ENCODE results near the gene FASTKD2.

FASTKD2 gene

DNA sequence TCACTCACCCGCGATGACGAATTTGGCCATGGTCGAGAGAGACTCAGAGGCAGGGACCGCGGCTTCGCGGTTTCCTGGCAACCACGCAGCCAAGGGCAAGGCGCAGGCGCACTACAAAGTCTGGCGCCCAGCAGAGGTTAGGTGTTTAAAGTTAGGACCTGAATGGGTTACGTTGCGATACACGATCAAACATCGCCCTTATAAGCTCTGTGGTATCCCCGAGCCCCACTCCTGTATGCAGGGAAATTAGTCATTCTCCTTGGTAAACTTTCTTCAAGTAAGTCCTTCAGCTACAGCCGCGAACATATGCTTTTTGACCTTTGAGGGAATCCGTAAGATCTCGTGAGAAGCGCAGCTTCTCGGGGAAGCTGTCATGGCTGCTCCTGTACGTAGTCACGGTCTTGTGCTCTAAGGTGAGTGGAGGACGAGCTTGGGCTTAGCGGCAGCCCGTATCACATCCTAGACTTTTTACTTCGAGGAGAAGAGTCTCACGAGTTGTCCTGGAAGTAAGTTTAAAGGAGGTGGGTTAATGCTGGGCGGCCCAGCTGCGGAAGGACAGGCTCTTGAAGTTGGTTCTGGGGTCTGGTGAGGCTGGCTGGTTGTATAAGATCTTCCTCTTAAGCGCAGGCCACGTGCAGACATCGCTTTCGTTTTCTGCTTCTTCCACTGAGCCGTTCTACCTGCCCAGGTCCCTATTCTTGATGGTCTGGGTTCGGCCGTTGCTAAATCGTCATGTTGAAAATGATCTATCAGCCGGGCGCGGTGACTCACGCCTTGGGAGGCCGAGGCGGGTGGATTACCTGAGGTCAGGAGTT lies at the start of gene FASTKD2, which contains the start of gene MDH1B:
Gene FASTKD2 (plus strand): TSS at position 365 of the 815 bp plus-strand sequence. CDS start 1,088 bp downstream, outside the sequence.
Gene MDH1B (minus strand): TSS at position 87 of the 815 bp plus-strand sequence. CDS start 57 bp downstream, at position 30.
- peak; percentile 87 for DNase-seq

DNA sequence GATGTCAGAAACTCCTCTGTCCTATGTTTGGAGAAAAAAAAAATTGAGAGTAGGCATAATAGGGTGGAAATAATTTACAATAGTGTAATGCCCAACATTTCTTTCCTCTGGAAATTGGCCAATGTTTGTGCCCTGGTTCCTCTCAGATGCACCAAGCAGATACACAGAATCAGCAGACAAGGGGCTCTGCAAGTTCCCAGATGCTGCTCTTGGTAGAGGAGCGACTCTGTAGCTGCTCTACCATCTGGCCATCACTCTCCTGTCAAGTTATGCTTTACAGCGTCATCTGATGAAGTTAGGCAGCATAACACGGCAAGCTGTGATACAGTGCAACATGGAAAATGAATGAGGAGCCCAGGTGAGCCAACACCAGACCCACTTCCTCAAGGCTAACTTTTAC lies 48.8 kb upstream of the FASTKD2 start:
- no peak for DNase-seq

DNA sequence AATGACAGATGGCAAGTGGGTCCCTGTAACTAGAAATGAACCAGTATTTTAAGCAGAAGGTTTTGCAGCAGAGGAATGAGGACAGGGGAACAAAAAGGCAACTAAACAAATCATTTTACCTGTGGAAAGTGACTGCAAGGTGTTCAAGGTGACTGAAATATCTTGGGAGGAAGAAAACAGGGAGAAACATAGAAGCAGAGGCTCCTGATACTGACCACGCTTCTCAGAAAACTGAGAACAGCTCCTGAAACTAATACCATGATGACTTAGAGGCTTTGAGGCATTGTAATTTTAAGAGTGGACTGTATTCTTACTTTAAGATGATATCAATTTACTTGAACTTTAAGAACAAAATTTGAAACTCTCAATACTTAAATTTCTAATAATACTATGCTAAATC lies 47.1 kb upstream of the FASTKD2 start, which contains the start of gene DYTN:
Gene DYTN (minus strand): TSS at position 101 of the 400 bp plus-strand sequence. CDS start 117 bp downstream, outside the sequence.
- DNase-seq = no peak

DNA sequence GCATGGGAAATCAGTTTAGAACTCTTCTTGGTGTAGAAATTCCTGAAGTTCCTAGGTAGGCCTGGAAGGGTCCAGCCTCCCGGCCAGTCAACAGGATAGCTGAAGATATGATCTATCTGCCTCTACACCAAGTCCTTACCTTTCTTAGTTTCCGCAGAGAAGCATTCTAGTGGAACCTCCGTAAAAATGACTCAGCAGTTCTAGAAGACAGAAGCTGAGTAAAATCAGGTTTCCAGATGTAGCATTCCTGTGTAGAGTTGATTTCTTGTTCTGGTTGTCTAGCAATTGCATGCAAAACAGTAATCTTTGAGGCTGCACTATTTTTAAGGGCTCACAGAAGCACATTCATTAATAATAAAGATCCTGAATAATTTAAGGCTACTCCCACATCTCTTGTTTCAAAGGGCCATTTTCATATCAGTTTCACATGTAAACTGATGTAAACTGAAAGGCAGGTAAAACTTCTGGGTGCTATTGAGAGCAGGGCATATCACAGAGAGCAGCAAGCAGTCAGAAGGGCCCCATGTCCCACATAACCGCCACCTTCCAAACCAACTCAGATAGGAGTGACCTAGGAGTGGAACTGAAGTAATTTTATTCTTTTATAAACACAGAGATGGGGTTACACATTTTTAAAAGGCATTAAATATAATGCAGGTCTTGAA lies 44.0 kb upstream of the FASTKD2 start:
- no peak for DNase-seq

DNA sequence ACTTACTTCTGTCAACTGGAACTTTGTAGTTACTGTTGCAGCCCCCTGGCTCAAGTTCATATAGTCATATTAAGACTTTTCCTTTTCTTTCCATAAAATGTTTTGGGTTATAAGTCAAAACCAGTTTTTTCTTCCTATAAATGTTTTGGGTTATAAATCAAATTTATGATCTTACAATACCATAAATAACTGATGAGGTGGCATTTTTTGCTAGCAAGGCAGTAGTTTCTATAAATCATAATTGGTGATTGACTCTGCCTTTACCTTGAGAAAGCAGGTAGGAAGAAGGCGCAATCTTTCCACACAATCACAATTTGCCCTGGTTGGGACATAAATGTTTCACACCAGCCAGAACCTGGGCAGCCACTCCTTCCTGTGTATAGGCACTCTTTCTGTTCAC lies 42.1 kb upstream of the FASTKD2 start:
- DNase-seq = no peak

DNA sequence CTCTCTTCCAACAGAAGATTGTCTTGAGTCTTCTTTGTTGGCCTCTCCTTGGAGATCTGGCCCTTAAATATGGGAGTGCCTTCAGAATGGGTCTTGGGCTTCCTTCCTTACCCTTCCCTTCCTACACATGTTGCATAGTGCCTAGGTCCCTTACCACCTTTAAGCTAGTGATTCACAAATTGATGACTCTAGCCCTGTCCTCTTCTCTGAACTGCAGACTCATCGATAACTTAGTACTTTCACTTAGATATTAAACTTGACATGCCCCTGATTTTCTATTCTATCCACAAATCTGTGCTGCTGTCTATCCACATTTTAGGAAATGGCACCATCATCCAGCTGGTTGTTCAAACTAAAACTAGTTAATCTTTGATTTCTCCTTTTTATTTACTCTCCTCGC lies 38.1 kb upstream of the FASTKD2 start:
- no peak for DNase-seq

DNA sequence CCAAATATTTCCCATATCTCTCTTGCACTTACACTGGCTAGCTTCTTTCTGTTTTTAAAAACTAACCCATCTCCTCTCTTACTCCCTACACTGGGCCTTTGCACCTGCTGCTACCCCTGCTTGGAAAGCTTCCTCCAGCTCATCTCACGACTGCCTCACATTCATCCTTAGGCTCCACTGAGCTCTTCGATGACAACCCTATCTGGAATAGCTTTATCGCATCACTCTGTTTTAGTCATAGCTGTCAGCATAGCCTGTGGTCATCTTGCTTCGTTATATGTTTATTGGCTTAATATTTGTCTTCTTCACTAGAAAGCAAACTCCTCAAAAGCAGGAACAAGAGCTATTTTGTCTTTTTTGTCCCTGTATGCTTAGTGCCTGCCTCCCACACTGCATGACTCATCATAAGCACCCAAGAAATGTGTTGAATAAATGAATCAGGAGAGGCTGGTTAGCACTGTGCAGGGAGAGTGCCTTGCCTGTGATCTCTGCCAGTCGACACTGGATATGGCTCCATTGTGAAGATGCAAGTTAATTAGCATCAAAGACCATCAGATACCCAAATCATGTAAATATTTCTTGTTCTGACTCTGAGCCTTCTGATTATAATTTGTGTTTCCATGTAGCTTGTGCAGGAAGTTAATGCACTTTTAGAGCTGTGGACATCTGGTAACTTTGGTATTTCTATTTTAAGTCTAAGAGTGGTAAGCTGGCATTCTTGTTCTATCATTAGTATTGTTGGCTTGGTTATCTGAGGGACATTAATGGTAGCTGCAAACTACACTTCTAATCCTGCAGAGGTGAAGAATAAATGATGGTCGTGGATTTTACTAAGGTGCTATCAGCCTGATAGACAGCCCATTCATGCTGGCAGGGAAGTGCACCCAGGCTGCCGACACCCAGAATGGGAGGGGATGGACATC lies 36.9 kb upstream of the FASTKD2 start:
- DNase-seq = no peak

DNA sequence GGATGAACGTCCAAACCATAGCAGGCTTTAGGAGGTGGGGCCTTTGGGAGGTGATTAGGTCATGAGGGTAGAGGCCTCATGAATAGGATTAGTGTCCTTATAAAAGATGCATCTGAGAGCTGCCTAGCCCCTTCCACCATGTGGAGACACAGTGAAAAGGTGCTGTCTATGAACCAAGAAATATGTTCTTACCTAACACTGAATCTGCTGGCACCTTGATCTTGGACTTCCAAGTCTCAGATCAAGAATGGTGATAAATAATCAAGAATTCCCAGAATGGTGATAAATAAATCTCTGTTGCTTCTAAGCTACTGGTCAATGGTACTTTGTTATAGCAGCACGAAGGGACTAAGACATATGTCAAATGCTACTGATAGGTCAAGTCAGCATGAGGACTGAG lies 32.1 kb upstream of the FASTKD2 start:
- no peak for DNase-seq

DNA sequence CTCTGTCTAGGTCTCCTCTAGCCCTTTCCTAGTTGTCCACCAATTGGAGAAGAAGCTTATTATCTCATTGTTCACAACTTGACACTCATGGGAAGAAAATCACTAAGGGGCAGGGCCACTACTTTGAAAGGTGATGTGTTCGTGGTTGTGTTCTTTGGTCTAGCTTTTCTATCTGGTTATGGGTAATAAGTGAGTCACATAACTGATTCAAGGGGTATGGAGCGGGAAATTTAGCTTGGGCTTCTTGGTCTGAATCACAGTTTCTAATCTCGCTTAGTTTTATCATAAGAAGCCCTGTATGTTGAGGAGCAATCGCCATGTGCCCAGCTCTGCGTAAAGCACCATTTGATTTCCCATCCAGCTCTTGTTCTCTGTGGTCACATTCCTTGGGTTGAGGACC lies 28.5 kb upstream of the FASTKD2 start:
- no peak for DNase-seq

DNA sequence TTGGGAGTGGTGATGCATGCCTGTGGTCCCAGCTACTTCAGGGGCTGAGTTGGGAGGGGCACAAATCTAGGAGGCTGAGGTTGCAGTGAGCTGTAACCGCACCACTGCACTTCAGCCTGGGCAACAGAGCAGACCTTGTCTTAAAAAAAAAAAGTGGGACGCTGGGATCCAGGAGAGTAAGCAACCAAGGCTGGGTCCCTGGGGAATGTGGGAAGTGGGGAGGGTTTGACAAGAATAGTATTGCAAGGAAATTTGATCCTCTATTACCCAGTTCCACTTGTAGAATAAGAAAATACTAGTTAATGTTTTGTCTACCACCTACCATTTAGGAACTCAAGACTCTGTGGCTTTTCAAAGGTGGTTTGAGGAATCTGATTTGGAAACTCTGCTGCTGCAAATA lies 26.1 kb upstream of the FASTKD2 start:
- no peak for DNase-seq

DNA sequence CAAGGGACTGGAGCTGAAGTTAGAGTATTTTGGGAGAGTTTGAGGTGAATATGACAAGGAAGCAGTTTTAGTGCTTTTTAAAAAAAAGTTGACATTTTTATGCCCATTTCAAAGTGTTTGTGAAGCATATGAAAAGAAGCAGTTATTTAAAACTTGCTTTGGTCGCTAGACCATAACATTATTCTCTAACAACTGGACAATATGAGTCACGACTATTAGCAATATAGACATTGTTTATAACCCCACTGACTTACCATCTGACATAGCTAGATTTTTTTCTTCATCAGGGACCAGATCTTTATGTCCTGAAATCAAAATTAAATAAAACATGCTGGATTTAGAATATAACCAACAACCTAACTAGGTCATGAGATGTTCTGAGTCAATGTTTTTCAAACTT lies 24.6 kb upstream of the FASTKD2 start:
- DNase-seq = no peak

DNA sequence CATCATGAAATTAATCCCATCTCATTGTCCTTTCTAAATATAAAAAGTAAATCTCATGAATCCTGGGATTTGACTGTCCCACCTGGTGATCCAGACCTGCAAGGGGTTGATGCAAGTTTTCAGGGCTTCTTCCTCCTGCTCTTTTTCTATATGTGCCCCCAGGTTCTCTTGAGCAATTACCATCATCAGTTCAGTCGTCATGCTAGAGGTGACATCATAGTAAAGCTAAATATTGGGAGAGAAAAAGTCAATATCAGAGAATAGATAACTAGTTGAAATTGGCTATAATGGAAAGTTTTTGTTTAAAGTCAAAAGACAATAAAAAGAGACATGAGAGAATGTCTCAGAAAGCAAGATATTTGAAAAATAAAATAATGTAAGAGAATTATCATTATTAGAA lies 8.6 kb upstream of the FASTKD2 start:
- no peak for DNase-seq

DNA sequence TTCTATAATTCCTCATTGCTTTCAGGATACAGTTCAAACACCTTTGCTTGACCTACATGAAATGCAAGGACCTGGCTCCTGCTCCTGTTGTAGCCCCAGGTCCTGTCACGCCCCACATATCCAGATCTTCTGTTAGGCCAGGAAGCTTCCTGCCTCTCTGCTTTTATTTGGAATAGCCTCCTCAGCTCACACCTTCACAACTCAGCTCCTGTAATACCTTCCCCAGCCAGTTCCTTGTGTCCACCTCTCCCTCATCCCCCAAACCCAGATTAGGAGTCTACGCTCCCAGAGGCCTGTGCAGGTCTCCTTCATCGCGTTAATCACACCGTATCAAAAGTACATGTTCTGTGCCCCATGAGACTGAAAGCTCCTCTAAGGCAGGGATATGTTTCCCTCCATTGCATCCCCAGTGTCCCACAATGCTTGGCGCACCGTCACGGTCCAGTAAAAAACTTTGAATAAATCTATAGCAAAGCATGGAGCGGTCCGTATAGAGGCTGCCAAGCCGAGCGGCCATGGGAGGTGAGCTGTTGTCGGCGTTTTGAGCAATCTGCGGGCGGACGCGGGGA lies 649 bp upstream of the FASTKD2 start:
- DNase-seq = no peak

DNA sequence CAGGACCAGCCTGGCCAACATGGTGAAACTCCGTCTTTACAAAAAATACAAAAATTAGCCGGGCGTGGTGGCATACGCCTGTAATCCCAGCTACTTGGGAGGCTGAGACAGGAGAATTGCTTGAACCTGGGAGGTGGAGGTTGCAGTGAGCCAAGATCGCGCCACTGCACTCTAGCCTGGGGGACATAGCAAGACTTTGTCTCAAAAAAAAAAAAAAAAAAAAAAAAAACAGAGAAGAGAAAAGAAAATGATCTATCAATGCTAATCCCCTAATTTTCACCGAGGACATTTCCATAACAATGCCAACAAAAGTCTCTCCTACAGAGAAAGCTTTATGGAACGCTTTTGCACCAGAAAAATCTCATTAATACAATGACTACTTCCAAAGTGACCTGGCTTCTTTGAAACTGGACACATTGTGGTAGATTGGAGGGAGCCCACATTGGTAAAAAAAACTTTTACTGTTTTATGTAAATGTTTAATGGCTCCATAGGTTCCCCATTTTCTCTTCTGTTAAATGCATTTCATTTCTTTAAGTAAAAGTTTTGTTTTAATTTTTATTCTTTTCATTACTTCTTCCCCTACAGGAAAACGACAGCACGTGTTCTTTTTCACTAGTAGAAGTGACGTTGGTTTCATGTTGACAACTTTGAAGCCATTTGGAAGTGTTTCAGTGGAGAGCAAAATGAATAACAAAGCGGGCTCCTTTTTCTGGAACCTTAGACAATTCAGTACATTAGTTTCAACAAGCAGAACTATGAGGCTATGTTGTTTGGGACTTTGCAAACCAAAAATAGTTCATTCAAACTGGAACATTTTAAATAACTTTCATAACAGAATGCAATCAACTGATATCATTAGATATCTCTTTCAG lies 888 bp downstream of the FASTKD2 start:
- no peak for DNase-seq

DNA sequence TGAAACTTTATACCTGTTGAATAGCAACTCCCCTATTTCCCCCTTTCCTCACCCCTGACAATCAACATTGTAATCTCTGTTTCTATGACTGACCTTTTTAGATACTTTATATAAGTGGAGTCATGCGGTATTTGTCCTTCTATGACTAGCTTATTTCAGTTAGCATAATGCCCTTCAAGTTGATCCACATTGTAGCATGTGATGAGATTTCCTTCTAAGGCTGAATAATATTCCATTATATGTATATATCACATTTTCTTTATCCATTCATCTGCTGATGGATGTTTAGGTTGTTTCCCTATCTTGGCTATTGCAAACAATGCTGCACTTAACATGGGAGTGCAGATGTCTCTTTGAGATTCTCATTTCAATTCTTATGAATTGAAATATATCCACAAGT lies 9.5 kb downstream of the FASTKD2 start:
- DNase-seq = no peak

DNA sequence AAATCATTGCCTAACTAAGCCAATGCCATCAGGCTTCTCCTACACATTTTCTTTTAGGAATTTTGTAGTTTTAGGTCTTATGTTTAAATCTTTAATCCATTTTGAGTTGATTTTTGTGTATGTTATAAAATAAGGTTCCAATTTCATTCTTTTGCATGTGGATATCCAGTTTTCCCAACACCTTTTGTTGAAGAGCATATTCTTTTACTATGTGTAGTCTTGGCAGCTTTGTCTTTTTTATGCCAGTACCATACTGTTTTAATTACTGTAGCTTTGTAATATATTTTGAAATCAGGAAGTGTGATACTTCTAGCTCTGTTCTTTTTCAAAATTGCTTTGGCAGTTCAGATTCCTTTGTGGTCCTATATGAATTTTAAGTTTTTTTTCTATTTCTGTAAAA lies 11.0 kb downstream of the FASTKD2 start:
- no peak for DNase-seq

DNA sequence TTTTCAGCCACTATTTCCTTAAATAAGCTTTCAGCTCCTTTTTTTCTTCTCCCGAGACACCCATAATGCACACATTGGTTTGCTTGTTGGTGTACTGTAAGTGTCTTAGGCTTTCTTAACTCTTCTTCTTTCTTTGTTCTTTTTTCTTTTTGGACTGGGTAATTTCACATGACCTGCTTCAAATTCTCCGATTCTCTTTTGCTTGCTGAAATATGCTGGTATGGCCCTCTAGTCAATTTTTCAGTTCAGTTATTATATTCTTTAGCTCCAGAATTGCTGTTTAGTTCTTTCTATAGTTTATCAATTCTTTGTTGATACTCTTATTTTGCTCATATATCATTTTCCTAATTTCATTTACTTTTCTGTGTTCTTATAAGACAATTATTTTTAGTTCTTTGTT lies 15.3 kb downstream of the FASTKD2 start:
- DNase-seq = no peak

DNA sequence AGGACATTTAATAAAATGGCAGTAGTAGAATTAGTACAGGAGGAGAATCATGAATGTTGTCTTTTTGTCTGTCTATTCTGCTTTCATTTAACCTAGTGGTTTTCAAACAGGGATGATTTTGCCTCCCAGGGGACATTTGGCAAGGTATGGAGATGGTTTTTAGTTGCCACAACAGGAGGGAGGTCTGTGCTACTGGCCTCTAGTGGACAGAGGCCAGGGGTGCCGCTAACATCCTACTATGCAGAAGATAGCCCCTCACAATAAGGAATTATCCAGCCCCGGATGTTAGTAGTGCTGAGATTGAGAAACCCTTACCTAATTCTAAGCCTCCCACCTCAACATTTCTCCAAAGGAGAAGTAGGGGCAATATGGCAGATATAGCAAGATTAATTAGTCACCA lies 18.3 kb downstream of the FASTKD2 start:
- no peak for DNase-seq

DNA sequence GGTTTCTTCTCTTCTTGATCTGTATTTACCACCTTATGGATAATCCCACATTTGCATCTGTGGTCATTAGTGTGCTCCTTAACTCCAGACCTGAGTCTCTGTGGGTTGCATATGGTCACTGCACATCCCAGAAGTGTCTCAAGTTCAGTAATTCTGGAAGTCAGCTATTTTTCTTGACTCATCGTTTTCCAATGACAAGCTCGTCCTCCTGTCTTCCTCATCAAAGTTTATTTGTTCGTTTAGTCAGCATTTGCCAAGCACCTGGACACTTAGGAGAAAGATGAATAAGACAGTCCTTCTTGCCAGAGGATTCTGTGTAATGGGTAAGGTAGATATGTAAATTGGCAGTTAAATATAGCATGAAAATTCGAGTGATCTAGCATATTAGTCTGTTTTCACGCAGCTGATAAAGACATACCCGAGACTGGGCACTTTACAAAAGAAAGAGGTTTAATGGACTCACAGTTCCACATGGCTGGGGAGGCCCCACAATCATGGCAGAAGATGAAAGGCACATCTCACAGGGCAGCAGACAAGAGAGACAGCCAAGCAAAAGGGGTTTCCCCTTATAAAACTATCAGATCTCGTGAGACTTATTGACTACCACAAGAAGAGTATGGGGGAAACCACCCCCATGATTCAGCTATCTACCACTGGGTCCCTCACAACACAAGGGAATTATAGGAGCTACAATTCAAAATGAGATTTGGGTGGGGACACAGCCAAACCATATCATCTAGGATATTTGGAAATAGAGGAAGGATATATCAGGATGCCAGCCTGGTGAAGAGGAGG lies 19.4 kb downstream of the FASTKD2 start:
- DNase-seq = no peak

DNA sequence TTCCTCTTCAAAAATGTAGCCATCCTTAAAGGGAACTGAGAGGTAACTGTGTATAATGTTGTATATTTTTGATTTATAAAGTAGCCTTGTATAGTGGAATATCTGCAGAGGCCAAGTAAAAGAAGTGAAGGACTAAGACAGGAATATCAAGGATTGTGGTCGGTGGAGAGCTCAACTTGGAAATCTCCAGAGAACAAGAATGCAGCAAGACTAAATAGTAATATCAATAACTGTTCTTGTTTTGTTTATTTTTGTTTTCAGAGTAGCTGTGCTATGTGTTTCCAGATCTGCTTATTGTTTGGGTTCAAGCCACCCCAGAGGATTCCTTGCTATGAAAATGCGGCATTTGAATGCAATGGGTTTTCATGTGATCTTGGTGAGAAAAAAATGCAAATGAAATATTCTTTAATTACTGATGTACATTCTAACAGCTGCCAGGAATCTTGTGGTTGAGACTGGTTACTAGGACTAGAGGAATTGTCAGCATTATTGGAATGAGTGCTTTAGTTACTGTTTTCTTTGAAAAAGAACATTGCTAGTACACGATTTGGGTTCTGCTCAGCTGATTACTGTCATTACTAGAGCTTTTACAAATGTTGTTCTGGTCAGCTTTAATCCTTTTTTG lies 25.0 kb downstream of the FASTKD2 start:
- no peak for DNase-seq
